Prostate gland (tissue), 2 donors: ENCODE results near the gene ZFHX3.

Experiments used
- POLR2A ChIP-seq: fragments of 450-650 bp; IDR thresholded peaks from one replicate; pipeline ENCODE4 v1.6.1; 2016; ENCODE audit warnings: antibody characterized with exemption, mild to moderate bottlenecking
- TF ChIP-seq, protein P1 (sequence below), 4 experiments: fragments of 200-600 bp in 2 of 4; fragments of 450-650 bp in 2 of 4; sonication (generic) in 2 of 4; IDR thresholded peaks; 1 replicate in 3 of 4; 2 replicates in 1 of 4; pipeline ENCODE4 v1.5.1; 2016 to 2019; ENCODE audit warnings: antibody characterized with exemption in 4 of 4, mild to moderate bottlenecking in 2 of 4, moderate library complexity in 2 of 4

DNA sequence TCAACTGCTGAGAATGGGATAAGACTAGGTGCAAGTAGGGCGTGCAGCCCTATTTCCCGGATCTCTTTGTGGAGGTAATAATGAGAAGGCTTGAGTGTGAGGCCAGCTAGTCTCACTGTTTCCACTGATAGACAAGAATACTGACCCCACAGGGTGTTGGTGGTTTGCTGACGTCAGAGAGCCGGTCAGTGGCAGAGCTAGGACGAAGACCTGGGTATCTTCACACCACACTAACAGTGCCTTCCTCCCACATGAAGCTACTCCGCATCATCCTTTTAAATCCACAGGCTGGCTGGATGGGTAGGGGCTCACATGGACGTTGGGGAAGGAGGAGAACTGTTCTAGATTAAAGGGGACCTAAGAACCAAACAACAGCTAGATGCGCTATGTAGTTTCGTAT lies 68.0 kb downstream of the ZFHX3 start:
- TF ChIP-seq, protein P1, sequence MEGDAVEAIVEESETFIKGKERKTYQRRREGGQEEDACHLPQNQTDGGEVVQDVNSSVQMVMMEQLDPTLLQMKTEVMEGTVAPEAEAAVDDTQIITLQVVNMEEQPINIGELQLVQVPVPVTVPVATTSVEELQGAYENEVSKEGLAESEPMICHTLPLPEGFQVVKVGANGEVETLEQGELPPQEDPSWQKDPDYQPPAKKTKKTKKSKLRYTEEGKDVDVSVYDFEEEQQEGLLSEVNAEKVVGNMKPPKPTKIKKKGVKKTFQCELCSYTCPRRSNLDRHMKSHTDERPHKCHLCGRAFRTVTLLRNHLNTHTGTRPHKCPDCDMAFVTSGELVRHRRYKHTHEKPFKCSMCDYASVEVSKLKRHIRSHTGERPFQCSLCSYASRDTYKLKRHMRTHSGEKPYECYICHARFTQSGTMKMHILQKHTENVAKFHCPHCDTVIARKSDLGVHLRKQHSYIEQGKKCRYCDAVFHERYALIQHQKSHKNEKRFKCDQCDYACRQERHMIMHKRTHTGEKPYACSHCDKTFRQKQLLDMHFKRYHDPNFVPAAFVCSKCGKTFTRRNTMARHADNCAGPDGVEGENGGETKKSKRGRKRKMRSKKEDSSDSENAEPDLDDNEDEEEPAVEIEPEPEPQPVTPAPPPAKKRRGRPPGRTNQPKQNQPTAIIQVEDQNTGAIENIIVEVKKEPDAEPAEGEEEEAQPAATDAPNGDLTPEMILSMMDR (IDR thresholded peaks at IDR 0.05) = no peak
- no peak for TF ChIP-seq POLR2A
